Nephron progenitor cell (in vitro differentiated cells): ENCODE measurements around the gene GLRA3.
"Not testable (repeated sequence)": the region's sequence is repeated elsewhere in the genome, so short reads cannot be mapped to it uniquely, and the experiment has no call there.

Experiments used
- DNase-seq: peaks from one replicate; pipeline ENCODE4 v3.0.0; 2021
- H3K27ac Mint-ChIP-seq: 2 replicates; pipeline ENCODE4 v1.8.0; 2021; ENCODE audit warnings: mild to moderate bottlenecking, moderate library complexity, mixed read lengths
- H3K27me3 Mint-ChIP-seq: 2 replicates; pipeline ENCODE4 v1.8.0; 2021; ENCODE audit warnings: mild to moderate bottlenecking, low read depth, mixed read lengths; ENCODE audit not compliant: poor library complexity
- H3K36me3 Mint-ChIP-seq: 2 replicates; pipeline ENCODE4 v1.8.0; 2021; ENCODE audit warnings: low read depth, mixed read lengths
- H3K4me1 Mint-ChIP-seq: 2 replicates; pipeline ENCODE4 v1.8.0; 2021; ENCODE audit warnings: mixed read lengths
- H3K4me3 Mint-ChIP-seq: 2 replicates; pipeline ENCODE4 v1.8.0; 2021; ENCODE audit warnings: mild to moderate bottlenecking, moderate library complexity, mixed read lengths
- H3K9me3 Mint-ChIP-seq: 2 replicates; pipeline ENCODE4 v1.8.0; 2021; ENCODE audit warnings: mild to moderate bottlenecking, moderate library complexity, mixed read lengths
- CTCF ChIP-seq: fragments of 200-600 bp; sonication (generic); IDR thresholded peaks from 2 replicates; pipeline ENCODE4 v1.5.0; 2021; ENCODE audit warnings: antibody characterized with exemption

The GLRA3 gene

DNA sequence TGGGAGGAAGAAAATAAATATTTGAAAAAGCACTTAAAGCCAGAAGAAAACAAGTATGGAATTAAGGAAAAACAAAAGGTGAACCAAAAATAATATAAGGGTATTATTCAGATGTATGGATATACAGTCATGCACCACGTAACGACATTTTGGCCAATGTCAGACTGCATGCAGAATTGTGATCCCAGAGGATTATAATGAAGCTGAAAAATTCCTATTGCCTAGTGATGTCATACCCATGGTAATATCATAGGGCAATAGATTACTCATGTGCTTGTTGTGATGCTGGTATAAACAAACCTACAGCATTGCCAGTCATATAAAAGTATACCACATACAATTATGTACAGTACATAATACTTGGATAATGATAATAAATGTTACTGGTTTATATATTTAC lies 20.9 kb downstream of the GLRA3 start:
- no peak overlapping the region for H3K27ac Mint-ChIP-seq
- no peak overlapping the region for H3K4me3 Mint-ChIP-seq
- H3K36me3 Mint-ChIP-seq, result no peaks in the 10 kb centered on the region
- no peak for TF ChIP-seq CTCF
- H3K9me3 Mint-ChIP-seq, result no peaks in the 10 kb centered on the region
- no peaks in the 10 kb centered on the region for H3K27me3 Mint-ChIP-seq
- H3K4me1 Mint-ChIP-seq, result no peaks in the 10 kb centered on the region
- DNase-seq, result no peak

GRCh38 chr4:174805746-174806145 lies 23.3 kb downstream of the GLRA3 start:
- no peak for DNase-seq
- Mint-ChIP-seq H3K36me3 (no peaks in the 10 kb centered on the region), H3K4me1 (no peaks in the 10 kb centered on the region), H3K27ac (no peak overlapping the region), H3K27me3 (no peaks in the 10 kb centered on the region), H3K9me3 (no peaks in the 10 kb centered on the region), H3K4me3 (no peak overlapping the region)
- TF ChIP-seq CTCF, result no peak

DNA sequence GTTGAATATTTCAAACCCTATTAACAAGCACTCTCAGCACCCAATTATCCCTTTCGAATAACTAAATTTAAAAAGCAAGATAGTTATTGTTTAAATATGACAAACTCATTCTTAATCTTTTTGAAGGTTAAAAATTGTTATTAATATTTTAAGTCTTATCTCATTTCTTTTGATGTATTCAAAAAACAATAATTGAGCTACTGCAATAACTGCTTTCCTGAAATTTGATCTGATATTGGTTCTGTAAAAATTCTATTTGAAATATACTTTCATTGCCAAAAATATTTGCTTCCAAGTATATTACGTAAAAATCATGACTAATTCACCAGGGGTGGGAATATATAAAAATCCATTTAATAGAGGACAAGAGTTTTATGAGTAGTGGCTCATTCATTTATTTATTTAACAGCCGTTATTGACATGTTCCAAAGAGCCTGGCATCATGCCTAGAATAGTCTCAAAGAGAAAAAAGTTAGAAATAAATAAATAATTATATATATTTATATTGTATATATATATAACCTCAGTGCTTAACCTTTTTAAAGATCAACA lies 34.4 kb downstream of the GLRA3 start:
- Mint-ChIP-seq H3K4me1 (no peaks in the 10 kb centered on the region), H3K27ac (no peak overlapping the region), H3K36me3 (no peaks in the 10 kb centered on the region), H3K4me3 (no peak overlapping the region), H3K27me3 (no peaks in the 10 kb centered on the region), H3K9me3 (no peaks in the 10 kb centered on the region)
- DNase-seq, result no peak
- TF ChIP-seq CTCF, result no peak

GRCh38 chr4:174789657-174790056 lies 39.4 kb downstream of the GLRA3 start:
- Mint-ChIP-seq H3K4me1 (no peaks in the 10 kb centered on the region), H3K9me3 (no peaks in the 10 kb centered on the region)

DNA sequence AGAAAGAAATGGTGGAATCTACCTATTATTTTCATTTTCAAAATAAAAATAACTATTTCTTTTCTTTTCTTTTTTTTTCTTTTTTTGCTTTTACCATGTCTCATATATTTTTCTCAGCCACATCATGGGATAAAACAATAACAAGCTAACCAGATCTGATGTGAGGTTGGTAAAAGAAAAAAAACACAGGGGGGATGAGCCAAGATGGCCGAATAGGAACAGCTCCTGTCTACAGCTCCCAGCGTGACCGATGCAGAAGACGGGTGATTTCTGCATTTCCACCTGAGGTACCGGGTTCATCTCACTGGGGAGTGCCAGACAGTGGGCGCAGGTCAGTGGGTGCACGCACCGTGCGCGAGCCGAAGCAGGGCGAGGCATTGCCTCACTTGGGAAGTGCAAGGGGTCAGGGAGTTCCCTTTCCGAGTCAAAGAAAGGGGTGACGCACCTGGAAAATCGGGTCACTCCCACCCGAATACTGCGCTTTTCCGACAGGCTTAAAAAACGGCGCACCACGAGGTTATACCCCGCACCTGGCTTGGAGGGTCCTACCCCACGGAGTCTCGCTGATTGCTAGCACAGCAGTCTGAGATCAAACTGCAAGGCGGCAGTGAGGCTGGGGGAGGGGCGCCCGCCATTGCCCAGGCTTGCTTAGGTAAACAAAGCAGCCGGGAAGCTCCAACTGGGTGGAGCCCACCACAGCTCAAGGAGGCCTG lies 50.6 kb downstream of the GLRA3 start:
- DNase-seq, H3K4me3 Mint-ChIP-seq, H3K27me3 Mint-ChIP-seq, H3K36me3 Mint-ChIP-seq: not testable (repeated sequence)
- Mint-ChIP-seq H3K4me1 (peaks cover 16% of the 10 kb centered on the region), H3K9me3 (peaks cover 19% of the 10 kb centered on the region), H3K27ac (peak overlapping the region; percentile 22)

More at GRCh38 chr4:174789657-174790056, 39.4 kb downstream of the GLRA3 start:
- TF ChIP-seq CTCF, result no peak
- Mint-ChIP-seq H3K27ac (no peak overlapping the region), H3K36me3 (no peaks in the 10 kb centered on the region), H3K27me3 (no peaks in the 10 kb centered on the region), H3K4me3 (no peak overlapping the region)
- no peak for DNase-seq

DNA sequence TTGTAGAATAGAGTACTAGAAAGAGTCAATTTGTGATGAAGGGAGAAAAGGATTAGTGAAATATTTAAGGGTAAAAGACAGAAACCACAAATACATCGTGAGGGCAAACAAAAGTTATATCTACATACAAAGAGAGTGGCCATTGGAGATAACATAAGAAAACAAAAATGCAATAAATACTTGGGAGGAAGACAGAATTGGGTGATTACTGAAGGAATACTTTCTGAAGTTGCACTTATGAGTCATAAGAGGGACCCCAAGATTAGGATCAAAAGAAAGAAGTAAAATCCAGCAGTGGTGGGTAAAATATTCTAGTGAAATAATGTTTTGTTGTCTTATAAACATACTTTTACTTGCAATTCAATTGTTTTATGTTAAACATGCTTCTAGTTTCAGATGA lies 53.7 kb downstream of the GLRA3 start:
- H3K27me3 Mint-ChIP-seq, result no peaks in the 10 kb centered on the region
- peaks cover 16% of the 10 kb centered on the region for H3K4me1 Mint-ChIP-seq

More for the DNA sequence above, 53.7 kb downstream of the GLRA3 start:
- DNase-seq, result no peak
- Mint-ChIP-seq H3K27ac (no peak overlapping the region), H3K36me3 (no peaks in the 10 kb centered on the region), H3K4me3 (no peak overlapping the region), H3K9me3 (peaks cover 12% of the 10 kb centered on the region)
- TF ChIP-seq CTCF, result no peak
